Psoas muscle (tissue), 7 donors: Measurements from ENCODE around the gene NT5DC1. TPM values are rescaled to one million over a fixed set of nuclear protein-coding genes. Genes with fewer than 3 reads are reported as not detected.

Experiments used
- polyA plus RNA-seq, 3 donors: library from polyadenylated mRNA; stranded (reverse); fragments of 200-250 nt; gene quantifications; one replicate each; pipeline ENCODE4 v1.2.3, GENCODE V29; 2013
- total RNA-seq, 4 donors: library from RNA; stranded (reverse); fragmentation: NEBNext Ultra II Directional in 2 of 4; extraction: Animal tissue kit (Norgen Biotek cat#: 25700) in 2 of 4; gene quantifications; one replicate each; pipeline versions ENCODE4 v1.2.1 to v1.2.4, GENCODE V29; 2021 to 2023
- donor health status: healthy with polysubstance abuse.
- donor health status: DM: no; HTN: no; CAD: no; lungs with moderate emphysema.
- donor health status: Bipolar disorder and iron deficiency.
- donor health status: healthy.
- donor health status: DM: no; HTN: no; CAD: no.
- donor health status: DM: no; HTN: no; CAD: no.
- donor health status: DM: yes; HTN: yes; CAD: no.

NT5DC1 gene
- total and polyA plus RNA-seq, 7 donors = 4.6 to 30.9 (median 26.7) TPM

Other genes starting within 250 kb of the NT5DC1 start
- gene FRK, start 40.0 kb upstream of the NT5DC1 start, total RNA-seq = 1 to 10 TPM; 1.4 to 4.2 (median 1.8) TPM
- gene FRK, start 40.0 kb upstream of the NT5DC1 start, polyA plus RNA-seq = 1 to 10 TPM in 1 of 3 donors, under 1 TPM in 2; 0.10 to 1.3 (median 0.44) TPM
- gene COL10A1, start 25.3 kb downstream of the NT5DC1 start, total RNA-seq = under 1 TPM in 1 of 4 donors, not detected in 3; 0.41 TPM
- under 1 TPM in 1 of 3 donors, not detected in 2; 0.08 TPM for gene COL10A1, start 25.3 kb downstream of the NT5DC1 start, polyA plus RNA-seq
- 10 to 100 TPM in 1 of 4 donors, 1 to 10 TPM in 3; 3.8 to 10.1 (median 7.6) TPM for gene TSPYL4, start 153.2 kb downstream of the NT5DC1 start, total RNA-seq
- 1 to 10 TPM; 2.8 to 6.6 (median 2.9) TPM for gene TSPYL4, start 153.2 kb downstream of the NT5DC1 start, polyA plus RNA-seq
- 100 to 1,000 TPM in 3 of 4 donors, 10 to 100 TPM in 1; 96.3 to 174 (median 130) TPM for gene TSPYL1, start 179.1 kb downstream of the NT5DC1 start, total RNA-seq
- gene TSPYL1, start 179.1 kb downstream of the NT5DC1 start, polyA plus RNA-seq = 10 to 100 TPM; 20.5 to 55.1 (median 23.3) TPM